CD1c-positive myeloid dendritic cell (primary cell): Measurements from ENCODE around the gene PPP2R5C.
"Not testable (repeated sequence)": the region's sequence is repeated elsewhere in the genome, so short reads cannot be mapped to it uniquely, and the experiment has no call there.

Experiments
- DNase-seq: peaks from one replicate; pipeline ENCODE4 v3.0.0-alpha.2; 2016; ENCODE audit errors: extremely low spot score

Gene PPP2R5C

GRCh38 chr14:101727611-101728366 is 33.7 kb upstream of the PPP2R5C start:
- DNase-seq = no peak

GRCh38 chr14:101728367-101728742 is 33.2 kb upstream of the PPP2R5C start:
- DNase-seq = no peak

- DNase-seq = no peak
Measured at GRCh38 chr14:101729382-101729781, 32.1 kb upstream of the PPP2R5C start.

GRCh38 chr14:101730157-101730556 is 31.4 kb upstream of the PPP2R5C start:
- not testable (repeated sequence) for DNase-seq

GRCh38 chr14:101730626-101731186 is 30.8 kb upstream of the PPP2R5C start:
- no peak for DNase-seq

GRCh38 chr14:101731187-101732080 is 30.1 kb upstream of the PPP2R5C start:
- DNase-seq = peak; percentile 95

- DNase-seq = peak; percentile 64
Measured at GRCh38 chr14:101732118-101732517, 29.4 kb upstream of the PPP2R5C start.

GRCh38 chr14:101733211-101733610 is 28.3 kb upstream of the PPP2R5C start:
- peak; percentile 46 for DNase-seq

- peak; percentile 72 for DNase-seq
Measured at GRCh38 chr14:101734246-101734847, 27.2 kb upstream of the PPP2R5C start.

GRCh38 chr14:101735453-101735852 is 26.1 kb upstream of the PPP2R5C start:
- no peak for DNase-seq

- no peak for DNase-seq
Measured at GRCh38 chr14:101736071-101736470, 25.4 kb upstream of the PPP2R5C start.

GRCh38 chr14:101736585-101736984 is 24.9 kb upstream of the PPP2R5C start:
- no peak for DNase-seq

- peak; percentile 65 for DNase-seq
Measured at GRCh38 chr14:101737414-101738339, 23.8 kb upstream of the PPP2R5C start.

- no peak for DNase-seq
Measured at GRCh38 chr14:101738703-101739320, 22.7 kb upstream of the PPP2R5C start.

- peak; percentile 28 for DNase-seq
Measured at GRCh38 chr14:101739446-101740141, 21.9 kb upstream of the PPP2R5C start.

GRCh38 chr14:101740981-101741380 is 20.5 kb upstream of the PPP2R5C start:
- no peak for DNase-seq

GRCh38 chr14:101743701-101744100 is 17.8 kb upstream of the PPP2R5C start:
- DNase-seq = no peak

- not testable (repeated sequence) for DNase-seq
Measured at GRCh38 chr14:101744382-101744781, 17.1 kb upstream of the PPP2R5C start.

GRCh38 chr14:101749756-101750155 is 11.8 kb upstream of the PPP2R5C start:
- DNase-seq = not testable (repeated sequence)

GRCh38 chr14:101754893-101755292 is 6.6 kb upstream of the PPP2R5C start:
- no peak for DNase-seq
